Activated naive CD4-positive, alpha-beta T cell treated with anti-CD3 and anti-CD28 coated beads, Interleukin-2, amount 50 U/mL, for 72 hours (primary cell): ENCODE results near the gene CCDC33. TPM values are rescaled to one million over a fixed set of nuclear protein-coding genes. Genes with fewer than 3 reads are reported as not detected.

Experiments
- ATAC-seq, 2 donors: fragments of 150-1000 bp; cut with Tn5 transposase; 2 replicates each; pipeline ENCODE4 v1.10.0; 2021; ENCODE audit warnings: mild to moderate bottlenecking in 2 of 2, moderate library complexity in 2 of 2
- DNase-seq, 2 donors: peaks; one replicate each; pipeline ENCODE4 v3.0.0; 2021 to 2022; ENCODE audit warnings: low spot score in 2 of 2
- H3K27ac Mint-ChIP-seq, 2 donors: one replicate each; pipeline ENCODE4 v1.8.0; 2022; ENCODE audit warnings: mild to moderate bottlenecking in 2 of 2, mixed read lengths in 2 of 2
- H3K36me3 Mint-ChIP-seq, 2 donors: one replicate each; pipeline ENCODE4 v1.8.0; 2022; ENCODE audit warnings: mixed read lengths in 2 of 2
- H3K9me3 Mint-ChIP-seq, 2 donors: one replicate each; pipeline ENCODE4 v1.8.0; 2022; ENCODE audit warnings: mixed read lengths in 2 of 2
- total RNA-seq, 2 donors: library from RNA; stranded (reverse); gene quantifications; one replicate each; pipeline ENCODE4 v1.2.3, GENCODE V29; 2022

Gene CCDC33
- total RNA-seq, 2 donors from 2014 or later: not detected

DNA sequence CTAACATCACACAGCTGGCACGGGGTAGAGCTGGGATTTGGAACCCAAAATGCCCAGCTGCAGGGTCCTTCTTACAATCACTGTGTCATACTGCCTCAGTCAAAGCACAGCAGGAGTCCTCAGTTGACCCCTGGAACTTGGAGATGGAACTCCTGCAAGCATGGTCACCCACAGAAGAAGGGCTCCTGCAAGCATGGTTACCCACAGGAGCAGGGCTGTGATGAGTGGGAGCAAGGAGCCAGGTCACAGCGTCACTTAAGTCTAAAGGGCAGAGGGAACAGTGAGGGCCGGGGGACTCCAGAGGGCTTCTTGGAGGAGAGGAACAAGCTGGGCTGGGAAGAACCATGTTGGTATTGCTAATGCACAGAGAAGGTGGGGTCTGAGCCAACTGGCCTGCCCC is 24.9 kb downstream of the CCDC33 start:
- H3K27ac Mint-ChIP-seq: no peak overlapping the region
- no peak for DNase-seq
- no peaks in the 10 kb centered on the region for H3K36me3 Mint-ChIP-seq
- H3K9me3 Mint-ChIP-seq: no peaks in the 10 kb centered on the region
- ATAC-seq: no peak

DNA sequence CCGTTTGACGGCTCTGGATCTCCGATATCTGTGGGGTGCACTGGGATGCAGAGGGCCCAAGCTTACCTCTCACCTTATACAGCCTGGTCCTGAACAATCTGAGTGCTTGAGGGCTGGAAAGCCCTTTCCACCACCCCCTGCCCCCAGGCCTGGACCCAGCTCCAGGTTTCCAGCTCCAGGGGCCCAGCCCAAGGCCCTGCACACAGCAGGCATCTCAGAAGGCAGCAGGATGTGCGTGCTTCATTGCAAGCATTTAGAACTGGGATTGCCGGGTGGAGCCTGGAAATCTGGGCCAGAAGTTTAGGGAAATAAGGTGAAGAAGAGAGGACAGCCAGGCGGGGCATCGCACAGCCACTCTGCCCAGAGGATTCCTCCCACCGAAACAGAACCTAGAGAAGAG is 25.6 kb downstream of the CCDC33 start:
- no peak overlapping the region for H3K27ac Mint-ChIP-seq
- no peaks in the 10 kb centered on the region for H3K9me3 Mint-ChIP-seq
- no peak for ATAC-seq
- H3K36me3 Mint-ChIP-seq: no peaks in the 10 kb centered on the region
- no peak for DNase-seq

DNA sequence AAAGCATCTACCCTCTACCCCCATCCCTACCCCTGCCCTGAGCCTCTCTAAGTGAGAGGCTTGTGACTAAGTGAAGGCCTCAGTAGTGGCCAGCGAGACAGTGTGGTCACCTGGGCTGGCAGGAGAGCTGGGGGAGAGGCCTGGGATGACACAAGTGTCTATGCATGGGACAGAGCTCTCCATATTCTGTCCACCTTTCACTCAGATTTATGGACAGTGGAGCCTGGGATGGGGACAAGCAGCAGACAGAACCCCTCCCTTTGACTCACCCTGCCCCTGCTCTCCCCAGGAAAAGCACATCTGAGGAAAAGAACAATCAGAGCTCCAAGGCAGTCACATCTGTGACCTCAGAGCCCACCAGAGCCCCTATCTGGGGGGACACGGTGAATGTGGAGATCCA is 26.0 kb downstream of the CCDC33 start:
- no peaks in the 10 kb centered on the region for H3K9me3 Mint-ChIP-seq
- no peaks in the 10 kb centered on the region for H3K36me3 Mint-ChIP-seq
- H3K27ac Mint-ChIP-seq: no peak overlapping the region
- ATAC-seq (no peak), DNase-seq (no peak)

DNA sequence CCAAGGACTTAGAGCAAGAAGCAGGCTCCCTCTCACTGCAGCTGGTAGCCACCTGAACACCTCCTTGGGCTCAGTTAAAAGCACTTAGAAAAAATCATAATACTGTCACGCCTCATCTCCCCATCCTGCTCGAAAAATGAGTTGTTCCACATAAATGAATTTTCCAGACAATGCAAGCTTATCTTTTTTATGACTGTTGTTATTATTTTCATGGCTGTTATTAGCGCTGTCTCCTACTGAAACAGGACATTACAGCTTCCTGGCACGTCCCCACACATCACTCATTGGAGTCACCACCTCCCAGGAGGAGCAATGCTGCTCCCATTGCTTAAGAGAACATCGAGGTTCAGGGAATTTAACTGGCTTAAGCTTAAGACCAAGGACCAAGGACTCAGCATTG is 26.5 kb downstream of the CCDC33 start:
- H3K27ac Mint-ChIP-seq: no peak overlapping the region
- DNase-seq: no peak
- H3K9me3 Mint-ChIP-seq: no peaks in the 10 kb centered on the region
- H3K36me3 Mint-ChIP-seq: no peaks in the 10 kb centered on the region
- no peak for ATAC-seq

- H3K36me3 Mint-ChIP-seq: no peaks in the 10 kb centered on the region
- ATAC-seq (no peak), DNase-seq (no peak)
- no peak overlapping the region for H3K27ac Mint-ChIP-seq
- no peaks in the 10 kb centered on the region for H3K9me3 Mint-ChIP-seq
Measured at GRCh38 chr15:74263466-74263865, 27.3 kb downstream of the CCDC33 start.

- no peak for ATAC-seq
- Mint-ChIP-seq H3K9me3 (no peaks in the 10 kb centered on the region), H3K36me3 (no peaks in the 10 kb centered on the region)
Measured at GRCh38 chr15:74264081-74264501, 28.0 kb downstream of the CCDC33 start.

DNA sequence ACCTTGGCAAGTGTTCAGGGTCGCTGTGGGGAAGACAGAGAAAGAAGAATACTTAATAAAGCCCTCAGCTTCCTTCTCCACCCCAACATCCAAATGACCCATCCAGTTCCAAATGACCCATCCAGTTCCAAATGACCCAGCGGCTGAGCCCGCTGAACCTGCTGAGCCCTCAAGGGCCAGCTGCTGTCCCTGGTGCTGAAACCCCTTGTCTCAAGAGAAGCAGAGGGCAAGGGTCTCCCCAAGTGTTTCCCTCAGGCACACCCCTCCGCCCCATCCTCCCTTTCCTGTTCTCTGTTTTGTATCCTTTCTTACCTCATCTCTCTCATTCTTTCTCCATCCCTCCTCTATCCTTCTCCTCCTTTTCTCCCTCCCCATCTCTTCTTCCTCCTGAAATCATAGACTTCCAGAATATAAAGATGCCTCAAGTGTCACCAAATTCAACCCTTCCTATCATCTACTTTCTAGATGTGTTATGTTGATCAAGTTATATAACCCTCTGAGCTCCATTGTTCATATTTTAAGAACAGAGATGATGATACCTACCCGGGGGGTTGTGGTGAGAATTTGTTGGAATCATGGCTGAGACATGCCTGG is 29.0 kb downstream of the CCDC33 start:
- Mint-ChIP-seq H3K36me3 (no peaks in the 10 kb centered on the region), H3K27ac (no peak overlapping the region), H3K9me3 (no peaks in the 10 kb centered on the region)
- no peak for ATAC-seq
- peak in 1 of 2 donors; percentile 10 for DNase-seq

More at GRCh38 chr15:74264081-74264501, 28.0 kb downstream of the CCDC33 start:
- no peak overlapping the region for H3K27ac Mint-ChIP-seq
- DNase-seq: no peak

GRCh38 chr15:74268020-74268419 is 31.9 kb downstream of the CCDC33 start:
- Mint-ChIP-seq H3K9me3 (no peaks in the 10 kb centered on the region), H3K36me3 (no peaks in the 10 kb centered on the region), H3K27ac (no peak overlapping the region)
- no peak for DNase-seq
- ATAC-seq: no peak

- Mint-ChIP-seq H3K27ac (no peak overlapping the region), H3K36me3 (no peaks in the 10 kb centered on the region), H3K9me3 (no peaks in the 10 kb centered on the region)
- DNase-seq (no peak), ATAC-seq (no peak)
Measured at GRCh38 chr15:74269362-74270035, 33.4 kb downstream of the CCDC33 start.

DNA sequence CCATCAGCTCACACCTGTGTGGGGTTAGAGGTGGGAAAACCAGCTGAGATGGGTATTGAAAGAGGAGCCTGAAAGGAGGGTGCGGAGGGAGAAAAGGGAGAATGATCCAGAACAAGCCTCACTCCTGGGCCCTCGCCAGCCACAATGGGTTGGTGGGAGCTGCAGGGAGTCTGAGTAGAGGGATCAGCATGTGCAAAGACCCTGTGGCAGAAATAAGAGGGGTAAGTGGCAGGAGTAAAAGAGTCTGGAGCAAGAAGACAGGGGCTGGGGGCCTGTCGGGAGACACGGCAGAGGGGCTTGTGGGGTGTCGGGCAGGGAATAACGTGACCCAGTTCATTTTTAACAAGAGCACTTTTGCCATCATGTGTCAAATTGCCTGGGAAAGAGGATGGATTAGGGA is 34.0 kb downstream of the CCDC33 start:
- ATAC-seq (no peak), DNase-seq (no peak)
- Mint-ChIP-seq H3K36me3 (no peaks in the 10 kb centered on the region), H3K9me3 (no peaks in the 10 kb centered on the region), H3K27ac (no peak overlapping the region)

GRCh38 chr15:74270854-74271520 is 34.9 kb downstream of the CCDC33 start:
- Mint-ChIP-seq H3K36me3 (no peaks in the 10 kb centered on the region), H3K9me3 (no peaks in the 10 kb centered on the region), H3K27ac (no peak overlapping the region)
- DNase-seq (no peak), ATAC-seq (no peak)

- ATAC-seq (no peak), DNase-seq (no peak)
- Mint-ChIP-seq H3K9me3 (no peaks in the 10 kb centered on the region), H3K36me3 (no peaks in the 10 kb centered on the region), H3K27ac (no peak overlapping the region)
Measured at GRCh38 chr15:74272812-74273211, 36.7 kb downstream of the CCDC33 start.

- ATAC-seq (no peak), DNase-seq (no peak)
- H3K9me3 Mint-ChIP-seq: no peaks in the 10 kb centered on the region
- H3K36me3 Mint-ChIP-seq: no peaks in the 10 kb centered on the region
- no peak overlapping the region for H3K27ac Mint-ChIP-seq
Measured at GRCh38 chr15:74274470-74275038, 38.4 kb downstream of the CCDC33 start.

DNA sequence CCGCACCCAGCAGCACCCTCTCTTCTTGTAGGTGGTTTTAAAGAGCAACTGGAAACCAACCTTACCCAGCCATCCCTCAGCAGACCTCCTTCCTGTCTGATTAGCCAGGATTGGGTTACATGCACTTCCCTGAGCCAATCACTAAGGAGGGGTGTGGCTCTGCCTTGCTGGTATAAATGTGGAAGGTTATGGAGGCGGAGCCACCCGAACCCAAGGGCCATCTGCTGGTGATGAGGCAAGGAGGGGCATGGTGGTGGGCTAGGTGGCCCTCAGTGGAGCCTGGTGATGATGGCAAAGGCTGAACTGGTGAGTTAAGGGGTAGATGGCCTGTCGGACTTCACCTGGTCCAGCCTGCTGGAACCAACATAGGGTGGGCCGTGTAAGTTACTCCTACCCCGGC is 39.8 kb downstream of the CCDC33 start:
- Mint-ChIP-seq H3K9me3 (no peaks in the 10 kb centered on the region), H3K27ac (no peak overlapping the region), H3K36me3 (no peaks in the 10 kb centered on the region)
- DNase-seq (no peak), ATAC-seq (no peak)

- no peaks in the 10 kb centered on the region for H3K36me3 Mint-ChIP-seq
- ATAC-seq (no peak), DNase-seq (no peak)
- H3K9me3 Mint-ChIP-seq: no peaks in the 10 kb centered on the region
- no peak overlapping the region for H3K27ac Mint-ChIP-seq
Measured at GRCh38 chr15:74276560-74276959, 40.4 kb downstream of the CCDC33 start.

DNA sequence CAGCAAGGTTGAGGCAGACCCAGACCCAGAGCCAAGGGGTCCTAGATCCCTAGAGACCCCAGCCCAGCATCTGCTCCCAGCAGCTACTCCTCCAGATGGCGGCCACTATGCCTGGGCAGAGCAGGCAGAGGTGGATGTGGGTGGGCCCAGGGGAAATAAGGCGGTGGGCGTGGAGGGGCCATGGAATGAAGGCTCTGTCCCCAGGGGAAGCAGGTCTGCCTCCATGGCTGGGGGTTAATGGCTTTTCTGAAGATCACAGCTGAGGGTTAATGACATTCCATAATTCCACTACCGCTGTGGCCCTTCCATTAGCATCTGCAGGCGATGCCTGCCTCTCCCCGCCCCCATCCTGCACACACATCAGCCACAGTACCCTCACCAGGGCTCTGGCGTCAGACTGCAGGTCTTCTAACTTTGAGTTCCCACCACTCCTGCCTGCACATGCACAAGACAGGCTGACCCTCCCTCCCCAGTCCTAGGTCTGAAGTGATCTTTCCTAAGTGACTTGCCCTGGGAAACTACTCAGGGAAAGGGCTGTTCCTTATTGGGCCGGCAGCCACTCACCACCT is 41.2 kb downstream of the CCDC33 start:
- no peaks in the 10 kb centered on the region for H3K36me3 Mint-ChIP-seq
- ATAC-seq: no peak

GRCh38 chr15:74278207-74278606 is 42.1 kb downstream of the CCDC33 start:
- Mint-ChIP-seq H3K9me3 (no peaks in the 10 kb centered on the region), H3K27ac (no peak overlapping the region), H3K36me3 (no peaks in the 10 kb centered on the region)
- ATAC-seq (no peak), DNase-seq (no peak)

More for the DNA sequence above, 41.2 kb downstream of the CCDC33 start:
- Mint-ChIP-seq H3K27ac (no peak overlapping the region), H3K9me3 (no peaks in the 10 kb centered on the region)
- no peak for DNase-seq
